Activated naive CD4-positive, alpha-beta T cell treated with anti-CD3 and anti-CD28 coated beads for 36 hours (primary cell): Measurements from ENCODE around the gene BRD9. TPM values are rescaled to one million over a fixed set of nuclear protein-coding genes. Genes with fewer than 3 reads are reported as not detected.

Source experiments
- CTCF ChIA-PET: fragments of 350-600 bp; sonication (Branson Sonifier 250); formaldehyde crosslinking; loops from one replicate; lab custom pipeline; 2021; ENCODE audit warnings: antibody characterized with exemption; lab: Charles Lee
- DNase-seq: peaks from one replicate; pipeline ENCODE4 v3.0.0-alpha.2; 2020
- H3K27ac Mint-ChIP-seq: one replicate; pipeline ENCODE4 v1.8.0; 2021; ENCODE audit warnings: mild to moderate bottlenecking, mixed read lengths
- H3K27me3 Mint-ChIP-seq: one replicate; pipeline ENCODE4 v1.8.0; 2021; ENCODE audit warnings: low read depth, mixed read lengths
- H3K36me3 Mint-ChIP-seq: one replicate; pipeline ENCODE4 v1.8.0; 2021; ENCODE audit warnings: low read depth, mixed read lengths
- H3K4me1 Mint-ChIP-seq: one replicate; pipeline ENCODE4 v1.8.0; 2021; ENCODE audit warnings: low read depth, mixed read lengths
- H3K4me3 Mint-ChIP-seq: one replicate; pipeline ENCODE4 v1.8.0; 2021; ENCODE audit warnings: mild to moderate bottlenecking, moderate library complexity, mixed read lengths
- H3K9me3 Mint-ChIP-seq: one replicate; pipeline ENCODE4 v1.8.0; 2021; ENCODE audit warnings: mixed read lengths
- intact Hi-C: fragments of 100-400 bp; cut with micrococcal nuclease; formaldehyde crosslinking; loops from one replicate; pipeline ENCODE4 v1.15.1; 2023
- total RNA-seq, 2 experiments: library from RNA; stranded (reverse); gene quantifications; one replicate each; pipeline ENCODE4 v1.2.3, GENCODE V29; 2021

The BRD9 gene
- total RNA-seq, 2 experiments from 2014 or later, result 42.4 to 45.4 TPM

GRCh38 chr5:816176-816575 lies 76.4 kb downstream of the BRD9 start:
- CTCF ChIA-PET, result no interaction called here
- Mint-ChIP-seq H3K27me3 (no peaks in the 10 kb centered on the region), H3K36me3 (peaks cover 1% of the 10 kb centered on the region), H3K9me3 (peaks cover 2% of the 10 kb centered on the region), H3K4me3 (no peak overlapping the region), H3K27ac (no peak overlapping the region), H3K4me1 (no peaks in the 10 kb centered on the region)
- no peak for DNase-seq
- intact Hi-C loops, result no loop called here

DNA sequence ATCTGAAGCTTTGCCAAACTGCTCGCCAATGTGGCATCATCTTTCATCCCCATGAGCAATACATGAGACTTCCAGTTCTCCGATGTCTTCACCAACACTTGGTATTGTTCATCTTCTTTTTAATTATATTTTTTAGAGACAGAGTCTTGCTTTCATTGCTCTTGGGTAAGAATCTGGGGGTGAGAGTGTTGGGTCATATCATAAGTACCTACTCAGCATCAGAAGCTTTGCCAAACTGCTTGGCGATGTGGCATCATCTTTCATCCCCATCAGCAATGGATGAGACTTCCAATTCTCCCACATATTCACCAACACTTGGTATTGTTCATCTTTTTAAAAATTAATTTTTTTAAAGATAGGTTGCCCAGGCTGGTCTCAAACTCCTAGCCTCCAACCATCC lies 77.2 kb downstream of the BRD9 start:
- DNase-seq, result no peak
- H3K4me3 Mint-ChIP-seq, result no peak overlapping the region
- H3K27ac Mint-ChIP-seq, result no peak overlapping the region
- intact Hi-C loops, result no loop called here
- H3K4me1 Mint-ChIP-seq, result no peaks in the 10 kb centered on the region
- H3K36me3 Mint-ChIP-seq, result peaks cover 1% of the 10 kb centered on the region
- CTCF ChIA-PET, result no interaction called here
- H3K27me3 Mint-ChIP-seq, result no peaks in the 10 kb centered on the region
- peaks cover 2% of the 10 kb centered on the region for H3K9me3 Mint-ChIP-seq

Other genes starting within 250 kb of the BRD9 start
- under 1 TPM; 0.02 to 0.10 TPM for gene TPPP, start 199.4 kb downstream of the BRD9 start, total RNA-seq
- gene ZDHHC11B, start 108.1 kb downstream of the BRD9 start, total RNA-seq, result not detected
- 1 to 10 TPM; 3.6 TPM for gene ZDHHC11, start 41.8 kb downstream of the BRD9 start, total RNA-seq
- gene TRIP13, start 83 bp upstream of the BRD9 start, total RNA-seq, result 10 to 100 TPM; 24.0 to 29.9 TPM
- 1 to 10 TPM; 1.4 to 2.5 TPM for gene NKD2, start 116.0 kb upstream of the BRD9 start, total RNA-seq
- gene SLC12A7, start 219.3 kb upstream of the BRD9 start, total RNA-seq, result 10 to 100 TPM; 12.6 to 13.6 TPM